H9 (cell line): Measurements from ENCODE around the gene TNFRSF4. TPM values are rescaled to one million over a fixed set of nuclear protein-coding genes. Genes with fewer than 3 reads are reported as not detected.

Source experiments
- DNase-seq: peaks from one replicate; pipeline ENCODE4 v3.0.0-alpha.2; 2017
- H2AFZ ChIP-seq: one replicate; pipeline ENCODE4 v1.6.1; 2013; ENCODE audit warnings: mild to moderate bottlenecking, low read length, control low read depth, moderate library complexity
- H2AK5ac ChIP-seq: 2 replicates; pipeline ENCODE4 v1.6.1; 2013; ENCODE audit warnings: low read length, control low read depth, mixed read lengths; ENCODE audit not compliant: insufficient read length
- H2BK120ac ChIP-seq: one replicate; pipeline ENCODE4 v1.6.1; 2013; ENCODE audit warnings: low read depth, mild to moderate bottlenecking, low read length, control low read depth, inconsistent platforms; ENCODE audit not compliant: poor library complexity, severe bottlenecking
- H2BK12ac ChIP-seq: 2 replicates; pipeline ENCODE4 v1.6.1; 2013; ENCODE audit warnings: low read length, control low read depth, mixed read lengths, low read depth; ENCODE audit not compliant: insufficient read length
- H2BK15ac ChIP-seq: 2 replicates; pipeline ENCODE4 v1.6.1; 2013; ENCODE audit warnings: low read depth, low read length, control low read depth
- H2BK20ac ChIP-seq: one replicate; pipeline ENCODE4 v1.6.1; 2013; ENCODE audit warnings: low read depth, mild to moderate bottlenecking, low read length, control low read depth, inconsistent platforms; ENCODE audit not compliant: poor library complexity, severe bottlenecking
- H2BK5ac ChIP-seq: 2 replicates; pipeline ENCODE4 v1.6.1; 2013; ENCODE audit warnings: low read length, control low read depth, mixed read lengths; ENCODE audit not compliant: insufficient read length
- H3K14ac ChIP-seq: 2 replicates; pipeline ENCODE4 v1.6.1; 2013; ENCODE audit warnings: low read length, control low read depth; ENCODE audit not compliant: insufficient read depth
- H3K18ac ChIP-seq: 2 replicates; pipeline ENCODE4 v1.6.1; 2013; ENCODE audit warnings: low read depth, mild to moderate bottlenecking, mixed read lengths, low read length, control low read depth; ENCODE audit not compliant: insufficient read length
- H3K23ac ChIP-seq: 2 replicates; pipeline ENCODE4 v1.6.1; 2013; ENCODE audit warnings: low read length, control low read depth, mixed read lengths, low read depth; ENCODE audit not compliant: insufficient read length
- H3K23me2 ChIP-seq: 2 replicates; pipeline ENCODE4 v1.6.1; 2013; ENCODE audit warnings: low read depth, mild to moderate bottlenecking, mixed read lengths, low read length, control low read depth; ENCODE audit not compliant: insufficient read length, poor library complexity, severe bottlenecking
- H3K27ac ChIP-seq: 2 replicates; pipeline ENCODE4 v1.5.1; 2013; ENCODE audit warnings: low read length, control low read depth, mixed read lengths, low read depth; ENCODE audit not compliant: insufficient read length
- H3K27me3 ChIP-seq: 2 replicates; pipeline ENCODE4 v1.6.1; 2013; ENCODE audit warnings: low read length, control low read depth, inconsistent platforms; ENCODE audit not compliant: insufficient read depth
- H3K4ac ChIP-seq: 2 replicates; pipeline ENCODE4 v1.6.1; 2013; ENCODE audit warnings: low read depth, mild to moderate bottlenecking, control low read depth, inconsistent platforms, low read length, moderate library complexity
- H3K4me1 ChIP-seq: 2 replicates; pipeline ENCODE4 v1.6.1; 2013; ENCODE audit warnings: low read length, control low read depth, inconsistent platforms; ENCODE audit not compliant: insufficient read depth
- H3K4me2 ChIP-seq: 2 replicates; pipeline ENCODE4 v1.6.1; 2013; ENCODE audit warnings: low read length, control low read depth, mixed read lengths; ENCODE audit not compliant: insufficient read length, insufficient read depth
- H3K56ac ChIP-seq: 2 replicates; pipeline ENCODE4 v1.6.1; 2013; ENCODE audit warnings: low read depth, mild to moderate bottlenecking, mixed read lengths, low read length, control low read depth; ENCODE audit not compliant: insufficient read length
- H3K79me1 ChIP-seq: 2 replicates; pipeline ENCODE4 v1.6.1; 2013; ENCODE audit warnings: low read depth, mild to moderate bottlenecking, moderate library complexity, low read length, control low read depth, inconsistent platforms; ENCODE audit not compliant: insufficient read depth, poor library complexity, severe bottlenecking
- H3K79me2 ChIP-seq: 2 replicates; pipeline ENCODE4 v1.6.1; 2013; ENCODE audit warnings: low read length, control low read depth, inconsistent platforms; ENCODE audit not compliant: insufficient read depth
- H3K9ac ChIP-seq: 2 replicates; pipeline ENCODE4 v1.6.1; 2013; ENCODE audit warnings: low read length, control low read depth, mixed read lengths; ENCODE audit not compliant: insufficient read length; ENCODE audit errors: extremely low read depth
- H3K9me3 ChIP-seq: one replicate; pipeline ENCODE4 v1.6.1; 2013; ENCODE audit warnings: low read depth, low read length, inconsistent platforms; ENCODE audit not compliant: control insufficient read depth
- H3T11ph ChIP-seq: one replicate; pipeline ENCODE4 v1.6.1; 2013; ENCODE audit warnings: mild to moderate bottlenecking, low read length, control low read depth, inconsistent platforms
- H4K20me1 ChIP-seq: one replicate; pipeline ENCODE4 v1.6.1; 2013; ENCODE audit not compliant: control insufficient read depth, insufficient read length, insufficient read depth
- H4K5ac ChIP-seq: 2 replicates; pipeline ENCODE4 v1.6.1; 2013; ENCODE audit warnings: low read depth, mild to moderate bottlenecking, mixed read lengths, low read length, control low read depth; ENCODE audit not compliant: insufficient read length
- H4K8ac ChIP-seq: replicated peaks from 2 replicates; pipeline ENCODE4 v1.6.1; 2013; ENCODE audit warnings: low read length, control low read depth, mixed read lengths, low read depth; ENCODE audit not compliant: insufficient read length
- H4K91ac ChIP-seq: 2 replicates; pipeline ENCODE4 v1.6.1; 2013; ENCODE audit warnings: low read depth, mild to moderate bottlenecking, moderate library complexity, mixed read lengths, low read length, control low read depth; ENCODE audit not compliant: insufficient read length
- H3K27ac Mint-ChIP-seq, 3 experiments: 2 replicates in 2 of 3; 3 replicates in 1 of 3; pipeline ENCODE4 v1.8.0; 2020 to 2021; ENCODE audit warnings: mixed read lengths in 3 of 3, mild to moderate bottlenecking in 1 of 3, moderate library complexity in 1 of 3
- H3K27me3 Mint-ChIP-seq: 2 replicates; pipeline ENCODE4 v1.8.0; 2021; ENCODE audit warnings: low read depth, mild to moderate bottlenecking, moderate library complexity, mixed read lengths
- H3K36me3 Mint-ChIP-seq, 3 experiments: 2 replicates in 2 of 3; 3 replicates in 1 of 3; pipeline ENCODE4 v1.8.0; 2020 to 2021; ENCODE audit warnings: low read depth in 3 of 3, mixed read lengths in 3 of 3; ENCODE audit not compliant: insufficient read depth in 1 of 3
- H3K4me1 Mint-ChIP-seq, 2 experiments: 2 replicates each; pipeline ENCODE4 v1.8.0; 2020; ENCODE audit warnings: mixed read lengths in 2 of 2
- H3K4me3 Mint-ChIP-seq, 2 experiments: 2 replicates in 1 of 2; 3 replicates in 1 of 2; pipeline ENCODE4 v1.8.0; 2020 to 2021; ENCODE audit warnings: mild to moderate bottlenecking in 2 of 2, mixed read lengths in 2 of 2, moderate library complexity in 1 of 2
- H3K9me3 Mint-ChIP-seq, 2 experiments: 2 replicates in 1 of 2; 3 replicates in 1 of 2; pipeline ENCODE4 v1.8.0; 2020; ENCODE audit warnings: mild to moderate bottlenecking in 2 of 2, mixed read lengths in 2 of 2, moderate library complexity in 1 of 2
- CTCF ChIP-seq: fragments of 200-600 bp; sonication (generic); conservative IDR thresholded peaks from 3 replicates; pipeline ENCODE4 v1.8.0; 2021; ENCODE audit warnings: antibody characterized with exemption, mild to moderate bottlenecking
- WGBS: extraction: QIAGEN DNeasy Blood & Tissue Kit; methylation state at CpG from one replicate; pipeline ENCODE4 v1.1.7; 2013; ENCODE audit warnings: missing lambda C conversion rate, low lambda C conversion rate, mixed read lengths; ENCODE audit not compliant: insufficient read length; ENCODE audit errors: extremely low coverage; 5-methylcytosine and 5-hydroxymethylcytosine counted together
- total RNA-seq: library from RNA; stranded (reverse); gene quantifications from 2 replicates; pipeline ENCODE4 v1.2.1, GENCODE V29; 2021

Gene TNFRSF4
- total RNA-seq, 1 experiment from 2014 or later = 0.24 TPM

- Mint-ChIP-seq H3K36me3 (peaks cover 30 to 68% (median 51%) of the 10 kb centered on the region in 3 experiments), H3K27me3 (no peaks in the 10 kb centered on the region), H3K4me1 (no peaks in the 10 kb centered on the region; a peak in 1 of 4 replicates), H3K4me3 (no peak overlapping the region), H3K9me3 (no peaks in the 10 kb centered on the region; a peak in 1 of 5 replicates), H3K27ac (peak overlapping the region in 1 of 3 experiments; percentile 5; a peak in 1 of 7 replicates)
- H3K14ac ChIP-seq = no peak overlapping the region
- peaks cover 2% of the 10 kb centered on the region; the same call in 1 of the 2 replicates for H3K79me2 ChIP-seq
- no CpG with 5 or more reads among the region's 34 CpGs for WGBS
- H2BK5ac ChIP-seq = no peak overlapping the region
- no peaks in the 10 kb centered on the region for H3K9me3 ChIP-seq
- no peaks in the 10 kb centered on the region for H4K20me1 ChIP-seq
- H3K27ac ChIP-seq = no peak overlapping the region
- no peak for TF ChIP-seq CTCF
- H3K4me2 ChIP-seq = no peak overlapping the region
- H3K9ac ChIP-seq = no peak overlapping the region
- no peak overlapping the region for H4K8ac ChIP-seq
- H4K5ac ChIP-seq = no peak overlapping the region
- no peak overlapping the region for H2BK120ac ChIP-seq
- peaks cover 2% of the 10 kb centered on the region for H3K79me1 ChIP-seq
- no peak overlapping the region for H2AK5ac ChIP-seq
- H2AFZ ChIP-seq = no peak overlapping the region
- H2BK15ac ChIP-seq = no peak overlapping the region
- no peak overlapping the region for H3T11ph ChIP-seq
- H3K27me3 ChIP-seq = no peaks in the 10 kb centered on the region
- H3K23me2 ChIP-seq = no peaks in the 10 kb centered on the region
- H3K18ac ChIP-seq = no peak overlapping the region
- no peaks in the 10 kb centered on the region for H3K4me1 ChIP-seq
- DNase-seq = no peak
- H3K4ac ChIP-seq = no peak overlapping the region
- no peak overlapping the region for H2BK12ac ChIP-seq
- no peak overlapping the region for H4K91ac ChIP-seq
- H2BK20ac ChIP-seq = no peak overlapping the region
- H3K56ac ChIP-seq = no peak overlapping the region
- H3K23ac ChIP-seq = no peak overlapping the region
These were observed 11.4 kb upstream of the TNFRSF4 start for GRCh38 chr1:1225238-1225845.
